ENCODE results near the gene RECQL5. TPM values are rescaled to one million over a fixed set of nuclear protein-coding genes. Genes with fewer than 3 reads are reported as not detected.
A peak's percentile ranks its signal among the peaks of the same experiment; 100 is the strongest.

The RECQL5 gene
- total RNA-seq, 1 experiment from 2014 or later: 67.0 TPM

DNA sequence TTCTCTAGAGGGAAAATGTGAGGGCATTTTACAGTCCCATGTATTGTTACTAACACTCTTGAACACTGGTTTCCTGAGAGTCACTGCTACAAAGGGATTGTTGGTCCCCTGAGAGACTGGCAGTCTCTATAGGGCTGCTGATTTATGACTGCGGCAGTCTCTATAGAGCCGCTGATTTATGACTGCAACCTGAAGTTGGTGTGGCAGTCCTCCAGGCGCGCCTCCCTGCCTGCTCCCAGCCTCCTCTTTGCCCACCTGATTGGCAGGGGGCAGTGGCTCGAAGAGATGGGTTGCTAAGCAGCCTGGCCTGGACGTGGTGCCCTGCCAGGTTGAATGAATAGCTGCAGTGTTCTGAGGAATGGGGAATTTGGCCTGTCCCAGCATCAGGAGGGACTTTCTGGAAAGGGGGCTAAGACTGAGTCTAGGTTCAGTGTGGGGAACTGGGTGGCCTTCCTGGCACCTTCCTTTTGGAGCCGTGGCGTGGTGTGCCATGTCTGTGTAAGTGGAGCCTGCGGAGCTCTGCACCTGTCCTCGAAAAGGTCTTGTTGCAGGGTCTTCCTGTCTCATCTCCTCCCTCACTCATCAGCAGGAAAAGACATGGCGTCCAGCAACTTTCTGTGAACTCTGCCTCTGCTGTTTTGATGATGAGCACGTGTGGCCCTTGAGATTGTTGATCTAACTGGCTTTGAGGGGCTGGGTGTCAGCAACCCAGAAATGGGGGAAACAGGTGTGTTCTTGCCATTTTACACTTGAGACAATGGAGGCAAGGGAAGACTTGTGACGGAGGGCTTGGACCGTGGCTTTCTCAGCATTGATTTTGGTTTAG lies 25.1 kb upstream of the RECQL5 start:
- peaks cover 12% of the 10 kb centered on the region for H3K4me1 Mint-ChIP-seq (ENCODE audit: low read depth, unreplicated experiment)

DNA sequence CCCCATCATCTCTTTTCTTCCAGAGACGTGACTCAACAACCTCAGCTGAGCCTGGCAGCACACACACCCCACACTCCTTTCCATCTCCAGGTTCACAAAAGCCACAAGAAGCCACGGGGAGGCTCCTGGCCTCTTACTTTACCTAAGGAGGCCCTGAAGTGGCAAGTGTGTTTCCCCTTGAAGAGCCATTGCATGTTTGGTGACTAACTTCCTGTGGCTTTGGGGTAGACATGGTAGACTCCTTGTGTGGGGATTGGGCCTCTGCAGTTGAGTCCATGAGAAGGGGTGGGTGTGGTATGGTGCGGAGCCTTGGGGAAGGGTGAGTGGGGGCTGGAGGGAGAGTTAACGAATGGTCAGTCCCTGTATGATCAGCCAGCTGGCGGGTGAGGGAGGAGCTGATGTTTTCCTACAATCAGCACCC lies 24.4 kb upstream of the RECQL5 start:
- Mint-ChIP-seq H3K27ac (ENCODE audit: unreplicated experiment) (no peak overlapping the region), H3K4me3 (ENCODE audit: unreplicated experiment) (no peak overlapping the region), H3K9me3 (ENCODE audit: unreplicated experiment) (no peaks in the 10 kb centered on the region), H3K4me1 (ENCODE audit: low read depth, unreplicated experiment) (peaks cover 12% of the 10 kb centered on the region), H3K36me3 (ENCODE audit: insufficient read depth, unreplicated experiment) (peaks cover 73% of the 10 kb centered on the region), H3K27me3 (ENCODE audit: insufficient read depth, unreplicated experiment) (no peaks in the 10 kb centered on the region)
- Histone ChIP-seq H3K9me3 (no peaks in the 10 kb centered on the region), H3K4me1 (no peaks in the 10 kb centered on the region), H3K36me3 (ENCODE audit: control insufficient read depth, insufficient read depth, low read length) (peaks cover 2% of the 10 kb centered on the region; the same call in 1 of the 2 replicates), H3K27me3 (replicated peaks; ENCODE audit: control insufficient read depth, insufficient read depth, low read length) (no peaks in the 10 kb centered on the region), H3K4me3 (ENCODE audit: low read depth, low read length) (no peak overlapping the region)
- intact Hi-C loops (cut with micrococcal nuclease; ENCODE audit: unreplicated experiment): no loop called here
- POLR2A ChIA-PET: no interaction called here
- BruUV-seq (replicated peaks): no TSS peak
- no peak for DNase-seq
- CTCF ChIA-PET: no interaction called here
- TF ChIP-seq, protein P1, sequence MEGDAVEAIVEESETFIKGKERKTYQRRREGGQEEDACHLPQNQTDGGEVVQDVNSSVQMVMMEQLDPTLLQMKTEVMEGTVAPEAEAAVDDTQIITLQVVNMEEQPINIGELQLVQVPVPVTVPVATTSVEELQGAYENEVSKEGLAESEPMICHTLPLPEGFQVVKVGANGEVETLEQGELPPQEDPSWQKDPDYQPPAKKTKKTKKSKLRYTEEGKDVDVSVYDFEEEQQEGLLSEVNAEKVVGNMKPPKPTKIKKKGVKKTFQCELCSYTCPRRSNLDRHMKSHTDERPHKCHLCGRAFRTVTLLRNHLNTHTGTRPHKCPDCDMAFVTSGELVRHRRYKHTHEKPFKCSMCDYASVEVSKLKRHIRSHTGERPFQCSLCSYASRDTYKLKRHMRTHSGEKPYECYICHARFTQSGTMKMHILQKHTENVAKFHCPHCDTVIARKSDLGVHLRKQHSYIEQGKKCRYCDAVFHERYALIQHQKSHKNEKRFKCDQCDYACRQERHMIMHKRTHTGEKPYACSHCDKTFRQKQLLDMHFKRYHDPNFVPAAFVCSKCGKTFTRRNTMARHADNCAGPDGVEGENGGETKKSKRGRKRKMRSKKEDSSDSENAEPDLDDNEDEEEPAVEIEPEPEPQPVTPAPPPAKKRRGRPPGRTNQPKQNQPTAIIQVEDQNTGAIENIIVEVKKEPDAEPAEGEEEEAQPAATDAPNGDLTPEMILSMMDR (IDR thresholded peaks at IDR 0.05; ENCODE audit: insufficient read depth in 1 of 2, low read depth in 1 of 2, low read length in 1 of 2, severe bottlenecking in 1 of 2, unreplicated experiment in 1 of 2): no peak

More for the DNA sequence above, 25.1 kb upstream of the RECQL5 start:
- no peaks in the 10 kb centered on the region for H3K36me3 ChIP-seq (ENCODE audit: control insufficient read depth, insufficient read depth, low read length)
- no peaks in the 10 kb centered on the region for H3K9me3 Mint-ChIP-seq (ENCODE audit: unreplicated experiment)
- CTCF ChIA-PET: no interaction called here
- no peaks in the 10 kb centered on the region for H3K27me3 ChIP-seq (replicated peaks; ENCODE audit: control insufficient read depth, insufficient read depth, low read length)
- POLR2A ChIA-PET: no interaction called here
- no TSS peak for BruUV-seq (replicated peaks)
- no peak overlapping the region for H3K4me3 Mint-ChIP-seq (ENCODE audit: unreplicated experiment)
- H3K27ac Mint-ChIP-seq (ENCODE audit: unreplicated experiment): no peak overlapping the region
- no peak for DNase-seq
- no peaks in the 10 kb centered on the region for H3K27me3 Mint-ChIP-seq (ENCODE audit: insufficient read depth, unreplicated experiment)
- peaks cover 78% of the 10 kb centered on the region for H3K36me3 Mint-ChIP-seq (ENCODE audit: insufficient read depth, unreplicated experiment)
- no peaks in the 10 kb centered on the region for H3K9me3 ChIP-seq
- TF ChIP-seq, protein P1 (IDR thresholded peaks at IDR 0.05; ENCODE audit: insufficient read depth in 1 of 2, low read depth in 1 of 2, low read length in 1 of 2, severe bottlenecking in 1 of 2, unreplicated experiment in 1 of 2): no peak
- peaks cover 3% of the 10 kb centered on the region for H3K4me1 ChIP-seq
- intact Hi-C loops (cut with micrococcal nuclease; ENCODE audit: unreplicated experiment): no loop called here
- H3K4me3 ChIP-seq (ENCODE audit: low read depth, low read length): no peak overlapping the region

DNA sequence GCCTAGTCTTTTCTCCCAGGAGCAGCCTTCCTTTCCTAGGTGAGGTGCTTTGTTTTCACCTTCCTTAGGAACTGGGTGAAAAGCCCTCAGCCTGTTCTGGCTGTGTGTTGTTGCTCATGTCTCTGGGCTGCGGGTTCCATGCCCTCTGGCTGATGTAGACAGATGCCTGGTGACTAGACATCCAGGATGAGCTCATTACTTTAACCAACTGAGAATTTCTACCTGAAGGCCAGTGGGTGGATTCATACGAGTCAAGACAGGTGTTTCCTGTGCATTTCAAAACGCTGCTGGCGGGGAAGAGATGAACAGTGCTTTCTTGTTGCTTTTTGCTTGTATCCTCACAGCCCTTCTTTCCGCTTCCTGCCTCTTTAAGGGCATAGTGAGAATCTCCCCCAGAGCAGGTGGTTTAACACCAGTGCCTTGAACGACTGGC lies 22.5 kb upstream of the RECQL5 start:
- no TSS peak for BruUV-seq (replicated peaks)
- H3K9me3 Mint-ChIP-seq (ENCODE audit: unreplicated experiment): no peaks in the 10 kb centered on the region
- TF ChIP-seq, protein P1 (IDR thresholded peaks at IDR 0.05; ENCODE audit: insufficient read depth in 1 of 2, low read depth in 1 of 2, low read length in 1 of 2, severe bottlenecking in 1 of 2, unreplicated experiment in 1 of 2): no peak
- H3K27me3 Mint-ChIP-seq (ENCODE audit: insufficient read depth, unreplicated experiment): no peaks in the 10 kb centered on the region
- H3K4me1 ChIP-seq: peaks cover 16% of the 10 kb centered on the region
- H3K4me1 Mint-ChIP-seq (ENCODE audit: low read depth, unreplicated experiment): peaks cover 20% of the 10 kb centered on the region
- no peak overlapping the region for H3K4me3 Mint-ChIP-seq (ENCODE audit: unreplicated experiment)
- no peaks in the 10 kb centered on the region for H3K9me3 ChIP-seq
- H3K4me3 ChIP-seq (ENCODE audit: low read depth, low read length): no peak overlapping the region
- POLR2A ChIA-PET: no interaction called here
- H3K27me3 ChIP-seq (replicated peaks; ENCODE audit: control insufficient read depth, insufficient read depth, low read length): no peaks in the 10 kb centered on the region
- peak overlapping the region; percentile 49 for H3K27ac Mint-ChIP-seq (ENCODE audit: unreplicated experiment)
- H3K36me3 Mint-ChIP-seq (ENCODE audit: insufficient read depth, unreplicated experiment): peaks cover 68% of the 10 kb centered on the region
- CTCF ChIA-PET: interaction anchor here (0.6 to 0.7 kb wide), 3 partner anchors 18 to 621 kb away, joined by 3 to 8 read pairs (median 4); no protein-coding TSS in a partner anchor
- H3K36me3 ChIP-seq (ENCODE audit: control insufficient read depth, insufficient read depth, low read length): peaks cover 5% of the 10 kb centered on the region; the same call in 1 of the 2 replicates
- intact Hi-C loops (cut with micrococcal nuclease; ENCODE audit: unreplicated experiment): no loop called here
- DNase-seq: no peak

Measured in Caco-2 (cell line).